Stomach (tissue), 9 donors: Measurements from ENCODE around the gene SLC38A10. TPM values are rescaled to one million over a fixed set of nuclear protein-coding genes. Genes with fewer than 3 reads are reported as not detected.

Experiments
- DNase-seq, 2 donors: peaks; one replicate each; pipeline versions ENCODE4 v3.0.0 to v3.0.0-alpha.2; 2013 to 2019
- H3K27ac ChIP-seq, 5 donors: fragments of 200-600 bp in 4 of 5; sonication (generic) in 4 of 5; one replicate each; pipeline ENCODE4 v1.5.1; 2013 to 2019; ENCODE audit warnings: mild to moderate bottlenecking in 1 of 5, moderate library complexity in 1 of 5
- H3K27me3 ChIP-seq, 3 donors: fragments of 200-600 bp; sonication (generic); one replicate each; pipeline ENCODE4 v1.5.1; 2017 to 2019; ENCODE audit warnings: mixed run types in 1 of 3
- H3K36me3 ChIP-seq, 4 donors: fragments of 200-600 bp; sonication (generic); 1 replicate in 3 of 4; 2 replicates in 1 of 4; pipeline ENCODE4 v1.5.1; 2016 to 2019
- H3K4me1 ChIP-seq, 4 donors: fragments of 200-600 bp; sonication (generic); one replicate each; pipeline ENCODE4 v1.5.1; 2016 to 2019
- H3K4me3 ChIP-seq, 4 donors: fragments of 200-600 bp; sonication (generic) in 3 of 4; one replicate each; pipeline ENCODE4 v1.5.1; 2016 to 2019; ENCODE audit warnings: mild to moderate bottlenecking in 1 of 4
- H3K9me3 ChIP-seq, 4 donors: fragments of 200-600 bp; sonication (generic); one replicate each; pipeline ENCODE4 v1.5.1; 2016 to 2019
- EP300 ChIP-seq: sonication (generic); formaldehyde crosslinking; IDR thresholded peaks from one replicate; pipeline ENCODE4 v1.6.1; 2017; ENCODE audit warnings: antibody characterized with exemption
- POLR2A ChIP-seq, 4 donors: fragments of 450-650 bp; IDR thresholded peaks; one replicate each; pipeline ENCODE4 v1.6.1; 2016; ENCODE audit warnings: antibody characterized with exemption in 4 of 4, control low read depth in 2 of 4, mild to moderate bottlenecking in 1 of 4, moderate library complexity in 1 of 4
- POLR2AphosphoS5 ChIP-seq, 3 donors: sonication (generic); formaldehyde crosslinking; IDR thresholded peaks; one replicate each; pipeline ENCODE4 v1.6.1; 2016; ENCODE audit warnings: antibody characterized with exemption in 3 of 3
- WGBS, 5 donors: extraction: QIAGEN DNeasy Blood & Tissue Kit in 3 of 5; methylation state at CpG; one replicate each; pipeline versions ENCODE4 v1.1.5 to v1.1.7; 2013 to 2018; 5-methylcytosine and 5-hydroxymethylcytosine counted together
- intact Hi-C: fragments of 100-400 bp; cut with DNase I; formaldehyde crosslinking; loops from one replicate; pipeline ENCODE4 v1.15.1; 2023; ENCODE audit warnings: low total_unique reads
- polyA plus RNA-seq, 3 donors: library from polyadenylated mRNA; stranded (reverse); fragments of 200-250 nt; gene quantifications; one replicate each; pipeline ENCODE4 v1.2.3, GENCODE V29; 2013
- total RNA-seq, 5 donors: library from RNA; depleted of rRNA; stranded (reverse); fragments of >200 nt; gene quantifications; one replicate each; pipeline versions ENCODE4 v1.1.0 to v1.2.3, GENCODE V29; 2014 to 2016
- TF ChIP-seq, protein P1 (sequence below), 7 experiments: fragments of 450-650 bp in 4 of 7; fragments of 200-600 bp in 3 of 7; sonication (generic) in 3 of 7; IDR thresholded peaks; one replicate each; pipeline ENCODE4 v1.5.1; 2016 to 2019; ENCODE audit warnings: antibody characterized with exemption in 7 of 7, control low read depth in 2 of 7, mild to moderate bottlenecking in 1 of 7
- donor health status: healthy with polysubstance abuse.
- donor health status: Bipolar disorder and iron deficiency.
- donor health status: healthy.

The SLC38A10 gene
- total and polyA plus RNA-seq, 8 donors: 18.6 to 140 (median 67.3) TPM

GRCh38 chr17:81278831-81279230 lies 16.3 kb downstream of the SLC38A10 start:
- no peaks in the 10 kb centered on the region for H3K27me3 ChIP-seq
- intact Hi-C loops: no loop called here
- H3K36me3 ChIP-seq: peaks cover 63 to 98% (median 89%) of the 10 kb centered on the region in 4 donors
- H3K9me3 ChIP-seq: no peaks in the 10 kb centered on the region
- peak overlapping the region in 4 of 5 donors; percentile 57 to 77 (median 61) for H3K27ac ChIP-seq
- 88 to 99% (median 98%) methylated on average over 6 to 8 of the region's 8 CpGs for WGBS, 5 donors
- no peak for DNase-seq
- H3K4me3 ChIP-seq: no peak overlapping the region
- H3K4me1 ChIP-seq: peaks cover 12 to 31% (median 21%) of the 10 kb centered on the region in 4 donors
- TF ChIP-seq POLR2AphosphoS5 (IDR thresholded peaks at IDR 0.05): no peak
- TF ChIP-seq, protein P1, sequence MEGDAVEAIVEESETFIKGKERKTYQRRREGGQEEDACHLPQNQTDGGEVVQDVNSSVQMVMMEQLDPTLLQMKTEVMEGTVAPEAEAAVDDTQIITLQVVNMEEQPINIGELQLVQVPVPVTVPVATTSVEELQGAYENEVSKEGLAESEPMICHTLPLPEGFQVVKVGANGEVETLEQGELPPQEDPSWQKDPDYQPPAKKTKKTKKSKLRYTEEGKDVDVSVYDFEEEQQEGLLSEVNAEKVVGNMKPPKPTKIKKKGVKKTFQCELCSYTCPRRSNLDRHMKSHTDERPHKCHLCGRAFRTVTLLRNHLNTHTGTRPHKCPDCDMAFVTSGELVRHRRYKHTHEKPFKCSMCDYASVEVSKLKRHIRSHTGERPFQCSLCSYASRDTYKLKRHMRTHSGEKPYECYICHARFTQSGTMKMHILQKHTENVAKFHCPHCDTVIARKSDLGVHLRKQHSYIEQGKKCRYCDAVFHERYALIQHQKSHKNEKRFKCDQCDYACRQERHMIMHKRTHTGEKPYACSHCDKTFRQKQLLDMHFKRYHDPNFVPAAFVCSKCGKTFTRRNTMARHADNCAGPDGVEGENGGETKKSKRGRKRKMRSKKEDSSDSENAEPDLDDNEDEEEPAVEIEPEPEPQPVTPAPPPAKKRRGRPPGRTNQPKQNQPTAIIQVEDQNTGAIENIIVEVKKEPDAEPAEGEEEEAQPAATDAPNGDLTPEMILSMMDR (IDR thresholded peaks at IDR 0.05): no peak
- no peak for TF ChIP-seq EP300
- TF ChIP-seq POLR2A (IDR thresholded peaks at IDR 0.05): no peak

DNA sequence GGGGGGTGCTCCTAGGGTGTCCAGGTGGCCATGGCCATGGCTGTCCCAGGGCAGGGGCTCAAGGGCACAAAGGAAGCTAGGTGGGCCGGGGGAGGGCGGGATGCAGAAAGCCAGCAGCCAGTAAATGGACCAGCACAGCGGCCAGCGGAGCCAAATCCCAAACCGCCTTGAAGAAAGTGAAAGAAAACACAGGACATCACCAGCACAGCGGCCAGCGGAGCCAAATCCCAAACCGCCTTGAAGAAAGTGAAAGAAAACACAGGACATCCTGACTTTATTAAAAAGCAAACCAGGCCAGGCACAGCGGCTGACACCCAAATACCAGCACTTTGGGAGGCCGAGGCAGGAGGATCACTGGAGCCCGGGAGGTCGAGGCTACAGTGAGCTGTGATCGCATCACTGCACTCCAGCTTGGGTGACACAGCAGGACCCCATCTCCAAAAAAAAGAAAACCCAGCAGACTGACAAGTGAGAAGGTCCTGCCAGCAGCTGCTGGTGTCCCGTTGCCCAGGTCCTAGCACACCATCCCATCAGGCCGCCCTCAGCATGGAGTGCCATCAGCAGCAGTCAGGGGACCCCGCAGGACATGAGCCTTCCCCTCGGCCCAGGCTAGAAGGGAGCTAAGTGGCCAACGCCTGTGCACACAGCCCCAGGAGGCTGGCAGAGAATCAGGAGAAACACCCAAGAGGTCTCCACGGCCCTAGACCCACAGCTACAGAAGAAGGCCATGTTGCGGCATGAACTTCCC lies 17.0 kb downstream of the SLC38A10 start:
- Histone ChIP-seq H3K27ac (peak overlapping the region; percentile 34 to 77 (median 61)), H3K9me3 (no peaks in the 10 kb centered on the region), H3K4me1 (peaks cover 13 to 31% (median 23%) of the 10 kb centered on the region in 4 donors), H3K36me3 (peaks cover 67 to 98% (median 91%) of the 10 kb centered on the region in 4 donors), H3K4me3 (peak overlapping the region; percentile 1 to 32 (median 14)), H3K27me3 (no peaks in the 10 kb centered on the region)
- TF ChIP-seq POLR2AphosphoS5 (IDR thresholded peaks at IDR 0.05) (no peak), POLR2A (IDR thresholded peaks at IDR 0.05) (no peak), EP300 (no peak)
- TF ChIP-seq, protein P1 (IDR thresholded peaks at IDR 0.05): no peak
- intact Hi-C loops: no loop called here
- WGBS, 5 donors: 77 to 85% (median 82%) methylated on average over 17 to 20 of the region's 20 CpGs
- no peak for DNase-seq

GRCh38 chr17:81277421-81277820 lies 17.7 kb downstream of the SLC38A10 start:
- Histone ChIP-seq H3K36me3 (peaks cover 66 to 98% (median 91%) of the 10 kb centered on the region in 4 donors), H3K4me3 (peak overlapping the region; percentile 1 to 32 (median 14)), H3K27ac (peak overlapping the region; percentile 34 to 77 (median 61)), H3K4me1 (peaks cover 13 to 36% (median 25%) of the 10 kb centered on the region in 4 donors), H3K27me3 (no peaks in the 10 kb centered on the region), H3K9me3 (no peaks in the 10 kb centered on the region)
- intact Hi-C loops: no loop called here
- 14 to 38% (median 33%) methylated on average over 18 of the region's 18 CpGs for WGBS, 5 donors
- peak; percentile 48 to 80 for DNase-seq
- TF ChIP-seq POLR2AphosphoS5 (IDR thresholded peaks at IDR 0.05) (peak in 1 of 3 donors; percentile 20), POLR2A (IDR thresholded peaks at IDR 0.05) (no peak), EP300 (no peak)

DNA sequence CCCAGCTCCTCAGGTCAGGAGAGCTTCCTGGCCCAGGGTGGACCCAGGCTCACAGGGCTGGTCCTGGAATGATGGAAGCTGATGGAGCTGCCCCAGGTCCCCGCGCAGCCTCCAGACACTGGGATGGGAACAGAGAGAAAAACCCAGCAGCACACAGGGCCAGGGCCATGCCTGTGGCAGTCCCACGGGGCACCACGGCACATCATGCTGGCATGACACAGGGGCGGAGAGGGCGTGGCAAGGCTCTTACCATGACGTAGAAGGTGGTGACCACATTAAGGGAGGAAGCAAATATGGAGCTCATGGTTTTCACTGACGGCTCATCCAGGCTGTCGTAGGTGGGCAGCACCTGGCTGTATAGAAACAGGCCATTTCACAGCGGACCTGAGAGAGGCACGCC lies 18.3 kb downstream of the SLC38A10 start:
- intact Hi-C loops: no loop called here
- H3K4me3 ChIP-seq: no peak overlapping the region
- peak overlapping the region in 1 of 5 donors; percentile 77 for H3K27ac ChIP-seq
- 83 to 89% (median 86%) methylated on average over 9 to 11 of the region's 11 CpGs for WGBS, 5 donors
- H3K27me3 ChIP-seq: no peaks in the 10 kb centered on the region
- H3K4me1 ChIP-seq: peaks cover 13 to 43% (median 25%) of the 10 kb centered on the region in 4 donors
- H3K36me3 ChIP-seq: peaks cover 59 to 98% (median 91%) of the 10 kb centered on the region in 4 donors
- TF ChIP-seq EP300: no peak
- no peak for TF ChIP-seq POLR2A (IDR thresholded peaks at IDR 0.05)
- TF ChIP-seq, protein P1 (IDR thresholded peaks at IDR 0.05): no peak
- no peak for TF ChIP-seq POLR2AphosphoS5 (IDR thresholded peaks at IDR 0.05)
- no peak for DNase-seq
- H3K9me3 ChIP-seq: no peaks in the 10 kb centered on the region
